Panc1 (cell line): Measurements from ENCODE around the gene IQUB. TPM values are rescaled to one million over a fixed set of nuclear protein-coding genes. Genes with fewer than 3 reads are reported as not detected.

Source experiments
- ATAC-seq: fragments of 200-7000 bp; cut with Tn5 transposase; 2 replicates; pipeline ENCODE4 v1.9.1; 2020; ENCODE audit warnings: mild to moderate bottlenecking, moderate library complexity
- Bru-seq: library from RNA; stranded (reverse); fragments of 400-500 nt; gene quantifications from one replicate; lab custom pipeline; 2021; lab: Mats Ljungman, UMichigan
- BruChase-seq, 2 experiments: library from RNA; stranded (reverse); fragments of 400-500 nt; gene quantifications; one replicate each; lab custom pipeline; 2021; lab: Mats Ljungman, UMichigan
- BruUV-seq: library from RNA; stranded (reverse); fragments of 400-500 nt; replicated peaks from 2 replicates; lab custom pipeline; 2021; lab: Mats Ljungman, UMichigan
- CTCF ChIA-PET: fragments of 300-600 bp; sonication (Branson Sonifier 250); formaldehyde crosslinking; loops from one replicate; lab custom pipeline; 2022; ENCODE audit warnings: antibody characterized with exemption; lab: Charles Lee
- POLR2A ChIA-PET: fragments of 300-600 bp; sonication (Branson Sonifier 250); formaldehyde crosslinking; loops from one replicate; lab custom pipeline; 2022; ENCODE audit warnings: antibody characterized with exemption; lab: Charles Lee
- DNase-seq: peaks from one replicate; pipeline ENCODE4 v3.0.0-alpha.2; 2010; ENCODE audit warnings: low read depth, low spot score
- H3K27ac ChIP-seq: 2 replicates; pipeline ENCODE4 v1.5.1; 2011; ENCODE audit warnings: mild to moderate bottlenecking, low read length, inconsistent platforms
- H3K27me3 ChIP-seq: fragments of 200-500 bp; sonication (Bioruptor generic); 2 replicates; pipeline ENCODE4 v1.6.0; 2014; ENCODE audit warnings: low read length, inconsistent platforms; ENCODE audit not compliant: control insufficient read depth, insufficient read depth
- H3K36me3 ChIP-seq: fragments of 200-500 bp; sonication (Bioruptor generic); 2 replicates; pipeline ENCODE4 v1.5.1; 2014; ENCODE audit warnings: inconsistent platforms, mild to moderate bottlenecking, low read length, moderate library complexity; ENCODE audit not compliant: control insufficient read depth, insufficient read depth
- H3K4me1 ChIP-seq: 2 replicates; pipeline ENCODE4 v1.5.1; 2011; ENCODE audit warnings: inconsistent platforms, mild to moderate bottlenecking, low read length, moderate library complexity; ENCODE audit not compliant: control insufficient read depth, insufficient read depth
- H3K4me3 ChIP-seq, 2 experiments: 2 replicates each; pipeline ENCODE4 v1.5.1; 2011 to 2012; ENCODE audit warnings: low read depth in 2 of 2, low read length in 2 of 2, mild to moderate bottlenecking in 2 of 2, inconsistent platforms in 1 of 2, moderate library complexity in 1 of 2
- H3K9me3 ChIP-seq: fragments of 200-500 bp; sonication (Bioruptor generic); 2 replicates; pipeline ENCODE4 v1.5.1; 2014; ENCODE audit warnings: low read depth, mild to moderate bottlenecking, inconsistent platforms, low read length, moderate library complexity; ENCODE audit not compliant: control insufficient read depth, insufficient read depth
- CTCF ChIP-seq: fragments of 450-650 bp; IDR thresholded peaks from 2 replicates; pipeline ENCODE4 v1.5.1; 2017; ENCODE audit warnings: mild to moderate bottlenecking
- POLR2AphosphoS5 ChIP-seq: IDR thresholded peaks from 2 replicates; pipeline ENCODE4 v1.6.1; 2012; ENCODE audit warnings: mild to moderate bottlenecking, low read depth, low read length, moderate library complexity
- REST ChIP-seq, 2 experiments: IDR thresholded peaks; 2 replicates each; pipeline ENCODE4 v1.6.1; 2011 to 2012; ENCODE audit warnings: low read depth in 2 of 2, control low read depth in 1 of 2, low read length in 1 of 2, mild to moderate bottlenecking in 1 of 2, moderate library complexity in 1 of 2; ENCODE audit not compliant: insufficient read depth in 1 of 2
- SIN3A ChIP-seq: IDR thresholded peaks from 2 replicates; pipeline ENCODE4 v1.6.1; 2012; ENCODE audit warnings: low read depth, mild to moderate bottlenecking, low read length, moderate library complexity, borderline replicate concordance; ENCODE audit not compliant: insufficient read depth
- TCF7L2 ChIP-seq: IDR thresholded peaks from 2 replicates; pipeline ENCODE4 v1.6.1; 2011; ENCODE audit warnings: mild to moderate bottlenecking, low read depth, low read length, inconsistent platforms
- in situ Hi-C: cut with HindIII; loops from 2 replicates; pipeline ENCODE4 v1.10.0; 2016; ENCODE audit warnings: low sequenced_read_pairs, low pct_unique_long_range_greater_than_20kb
- intact Hi-C: fragments of 100-400 bp; cut with micrococcal nuclease; formaldehyde crosslinking; loops from one replicate; pipeline ENCODE4 v1.10.0; 2022; ENCODE audit not compliant: unreplicated experiment
- long read RNA-seq: library from polyadenylated mRNA; unstranded; transcript quantifications from one replicate; pipeline ENCODE4 v2.0.0, GENCODE V29; 2021; ENCODE audit not compliant: unreplicated experiment
- polyA plus RNA-seq: library from polyadenylated mRNA; unstranded; fragments of >200 nt; gene quantifications from one replicate; pipeline ENCODE4 v1.2.1, GENCODE V29; 2012; ENCODE audit warnings: missing spikeins; ENCODE audit not compliant: insufficient read length
- total RNA-seq: library from RNA; stranded (reverse); gene quantifications from one replicate; pipeline ENCODE4 v1.2.1, GENCODE V29; 2021; ENCODE audit not compliant: unreplicated experiment

Gene IQUB
- total RNA-seq (0.59 TPM), Bru-seq, nascent RNA (percentile 27 among the genes with signal in this experiment), BruChase-seq, experiment 1, labeled RNA remaining after a 2-hour chase (percentile 30 among the genes with signal in this experiment), BruChase-seq, experiment 2, labeled RNA remaining after a 6-hour chase (percentile 24 among the genes with signal in this experiment)
- 0.08 TPM for polyA plus RNA-seq
- long read RNA-seq, partial matches to known transcripts = 0 of 2 reads
- long read RNA-seq, other reads (novel, unspliced or antisense) = 1 of 2 reads

GRCh38 chr7:123534383-123535260 lies at the start of gene IQUB:
Gene IQUB (minus strand): TSS chr7:123534595. CDS start chr7:123512340, 22,255 bp downstream.
- H3K4me1 ChIP-seq = peaks cover 3% of the 10 kb centered on the region; the same call in 1 of the 2 replicates
- ATAC-seq (peak; percentile 92), DNase-seq (peak; percentile 95)
- no peaks in the 10 kb centered on the region for H3K9me3 ChIP-seq
- H3K4me3 ChIP-seq = peak within 1 kb of the TSS; percentile 71 to 76
- ChIA-PET POLR2A (interaction anchor here (0.7 kb wide), 1 partner anchor 1329 kb away, joined by 3 read pairs; no protein-coding TSS in a partner anchor), CTCF (interaction anchor here (0.6 to 1.3 kb wide), 4 partner anchors 40 to 209 kb away, joined by 3 to 6 read pairs (median 4); no protein-coding TSS in a partner anchor)
- in situ Hi-C loops = no loop called here
- TF ChIP-seq TCF7L2 = no peak
- TF ChIP-seq SIN3A = peak; percentile 63; the same call in 1 of the 2 replicates
- TF ChIP-seq CTCF = no peak
- 0 out of 2 replicates have a peak, but pooled peaks have one; percentile 38 for TF ChIP-seq POLR2AphosphoS5
- no peak for TF ChIP-seq REST (IDR thresholded peaks at IDR 0.05; ENCODE audit: insufficient read depth in 1 of 2, low read depth in 2 of 2, low read length in 1 of 2)
- H3K27me3 ChIP-seq = peaks cover 10% of the 10 kb centered on the region
- H3K27ac ChIP-seq = peak within 1 kb of the TSS; percentile 59
- intact Hi-C loops = loop anchor here (2.0 kb wide), 1 partner anchor 40 kb away; no protein-coding TSS in a partner anchor
- H3K36me3 ChIP-seq = no peaks in the 10 kb centered on the region; the same call in 1 of the 2 replicates
- no TSS peak for BruUV-seq

- ChIA-PET CTCF (no interaction called here), POLR2A (interaction anchor here (0.6 kb wide), 1 partner anchor 153 kb away, joined by 13 read pairs; no protein-coding TSS in a partner anchor)
- no peak for ATAC-seq
- Histone ChIP-seq H3K9me3 (no peaks in the 10 kb centered on the region), H3K36me3 (no peaks in the 10 kb centered on the region), H3K4me3 (no peak overlapping the region), H3K4me1 (no peaks in the 10 kb centered on the region; the same call in 1 of the 2 replicates), H3K27ac (no peak overlapping the region), H3K27me3 (0 out of 2 replicates have a peak, but pooled peaks cover 2% of the 10 kb centered on the region)
- TF ChIP-seq POLR2AphosphoS5 = no peak
- no peak for TF ChIP-seq TCF7L2
- TF ChIP-seq CTCF = no peak
- no peak for TF ChIP-seq REST (IDR thresholded peaks at IDR 0.05; ENCODE audit: insufficient read depth in 1 of 2, low read depth in 2 of 2, low read length in 1 of 2)
- TF ChIP-seq SIN3A = no peak
- DNase-seq = no peak
- intact Hi-C loops = loop anchor here (5.0 kb wide), 1 partner anchor 288 kb away; no protein-coding TSS in a partner anchor
- in situ Hi-C loops = no loop called here
- no TSS peak for BruUV-seq
Observed at GRCh38 chr7:123583821-123584220, 49.4 kb upstream of the IQUB start.
